Neural cell (in vitro differentiated cells): Measurements from ENCODE around the gene ARID1B.

ENCODE experiments used
- CTCF ChIP-seq: fragments of 450-650 bp; IDR thresholded peaks from 2 replicates; pipeline ENCODE4 v1.5.1; 2014; ENCODE audit warnings: antibody characterized with exemption, mild to moderate bottlenecking, moderate library complexity; ENCODE audit not compliant: poor library complexity, severe bottlenecking
- EZH2 ChIP-seq: fragments of 200-600, 300-800 bp; shearing (Covaris generic), sonication (generic); IDR thresholded peaks from 2 replicates; pipeline ENCODE4 v1.6.1; 2014; ENCODE audit warnings: antibody characterized with exemption, low read length, borderline replicate concordance, mild to moderate bottlenecking; ENCODE audit not compliant: insufficient read depth, poor library complexity, severe bottlenecking
- MXI1 ChIP-seq: fragments of 450-650 bp; conservative IDR thresholded peaks from 2 replicates; pipeline ENCODE4 v1.6.1; 2014; ENCODE audit warnings: antibody characterized with exemption, mild to moderate bottlenecking; ENCODE audit not compliant: poor library complexity, severe bottlenecking
- POLR2AphosphoS5 ChIP-seq: IDR thresholded peaks from 2 replicates; pipeline ENCODE4 v1.6.1; 2012
- RAD21 ChIP-seq: fragments of 450-650 bp; conservative IDR thresholded peaks from 2 replicates; pipeline ENCODE4 v1.6.1; 2014; ENCODE audit warnings: antibody characterized with exemption, mild to moderate bottlenecking, moderate library complexity
- TAF1 ChIP-seq: IDR thresholded peaks from 2 replicates; pipeline ENCODE4 v1.6.1; 2012; ENCODE audit warnings: low read depth
- TF ChIP-seq, protein P1 (sequence below): IDR thresholded peaks from 2 replicates; pipeline ENCODE4 v1.6.1; 2012; ENCODE audit warnings: borderline replicate concordance

- TF ChIP-seq TAF1 (no peak), CTCF (no peak), RAD21 (no peak), POLR2AphosphoS5 (no peak), EZH2 (no peak), MXI1 (no peak)
- TF ChIP-seq, protein P1, sequence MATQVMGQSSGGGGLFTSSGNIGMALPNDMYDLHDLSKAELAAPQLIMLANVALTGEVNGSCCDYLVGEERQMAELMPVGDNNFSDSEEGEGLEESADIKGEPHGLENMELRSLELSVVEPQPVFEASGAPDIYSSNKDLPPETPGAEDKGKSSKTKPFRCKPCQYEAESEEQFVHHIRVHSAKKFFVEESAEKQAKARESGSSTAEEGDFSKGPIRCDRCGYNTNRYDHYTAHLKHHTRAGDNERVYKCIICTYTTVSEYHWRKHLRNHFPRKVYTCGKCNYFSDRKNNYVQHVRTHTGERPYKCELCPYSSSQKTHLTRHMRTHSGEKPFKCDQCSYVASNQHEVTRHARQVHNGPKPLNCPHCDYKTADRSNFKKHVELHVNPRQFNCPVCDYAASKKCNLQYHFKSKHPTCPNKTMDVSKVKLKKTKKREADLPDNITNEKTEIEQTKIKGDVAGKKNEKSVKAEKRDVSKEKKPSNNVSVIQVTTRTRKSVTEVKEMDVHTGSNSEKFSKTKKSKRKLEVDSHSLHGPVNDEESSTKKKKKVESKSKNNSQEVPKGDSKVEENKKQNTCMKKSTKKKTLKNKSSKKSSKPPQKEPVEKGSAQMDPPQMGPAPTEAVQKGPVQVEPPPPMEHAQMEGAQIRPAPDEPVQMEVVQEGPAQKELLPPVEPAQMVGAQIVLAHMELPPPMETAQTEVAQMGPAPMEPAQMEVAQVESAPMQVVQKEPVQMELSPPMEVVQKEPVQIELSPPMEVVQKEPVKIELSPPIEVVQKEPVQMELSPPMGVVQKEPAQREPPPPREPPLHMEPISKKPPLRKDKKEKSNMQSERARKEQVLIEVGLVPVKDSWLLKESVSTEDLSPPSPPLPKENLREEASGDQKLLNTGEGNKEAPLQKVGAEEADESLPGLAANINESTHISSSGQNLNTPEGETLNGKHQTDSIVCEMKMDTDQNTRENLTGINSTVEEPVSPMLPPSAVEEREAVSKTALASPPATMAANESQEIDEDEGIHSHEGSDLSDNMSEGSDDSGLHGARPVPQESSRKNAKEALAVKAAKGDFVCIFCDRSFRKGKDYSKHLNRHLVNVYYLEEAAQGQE: no peak
Observed at GRCh38 chr6:156967852-156968251, 190.7 kb downstream of the ARID1B start.
